Left lung (tissue), 10 donors: ENCODE results near the gene NFX1. TPM values are rescaled to one million over a fixed set of nuclear protein-coding genes. Genes with fewer than 3 reads are reported as not detected.

Source experiments
- ATAC-seq: fragments of 200-7000 bp; cut with Tn5 transposase; one replicate; pipeline ENCODE4 v1.9.1; 2020; ENCODE audit warnings: moderate library complexity
- DNase-seq, 4 donors: peaks; one replicate each; pipeline ENCODE4 v3.0.0-alpha.2; 2013 to 2020
- H3K27ac ChIP-seq, 2 donors: fragments of 200-600 bp; sonication (generic) in 1 of 2; one replicate each; pipeline versions ENCODE4 v1.5.0 to v1.8.0; 2020 to 2021
- H3K27me3 ChIP-seq, 2 donors: fragments of 200-600 bp; sonication (generic) in 1 of 2; one replicate each; pipeline versions ENCODE4 v1.5.0 to v1.8.0; 2020 to 2021
- H3K36me3 ChIP-seq, 2 donors: fragments of 200-600 bp; sonication (generic) in 1 of 2; one replicate each; pipeline versions ENCODE4 v1.5.0 to v1.8.0; 2020 to 2021
- H3K4me1 ChIP-seq, 2 donors: fragments of 200-600 bp; one replicate each; pipeline ENCODE4 v1.8.0; 2021
- H3K4me3 ChIP-seq, 2 donors: fragments of 200-600 bp; sonication (generic) in 1 of 2; one replicate each; pipeline versions ENCODE4 v1.5.0 to v1.8.0; 2020 to 2021; ENCODE audit warnings: mild to moderate bottlenecking in 1 of 2
- H3K9me3 ChIP-seq, 2 donors: fragments of 200-600 bp; sonication (generic) in 1 of 2; one replicate each; pipeline versions ENCODE4 v1.5.0 to v1.8.0; 2020 to 2021
- CTCF ChIP-seq, 2 donors: fragments of 200-600 bp; sonication (generic) in 1 of 2; IDR thresholded peaks; one replicate each; pipeline versions ENCODE4 v1.5.0 to v1.8.0; 2021; ENCODE audit warnings: antibody characterized with exemption in 2 of 2
- intact Hi-C, 2 donors: fragments of 100-400 bp; cut with DNase I; formaldehyde crosslinking; loops; one replicate each; pipeline versions ENCODE4 v1.11.2 to v1.14.2; 2022
- polyA plus RNA-seq, 6 donors: library from polyadenylated mRNA; unstranded; fragments of 120-200 nt; gene quantifications; one replicate each; pipeline ENCODE4 v1.2.1, GENCODE V29; 2013; ENCODE audit not compliant: insufficient read length in 6 of 6
- total RNA-seq, 2 donors: library from RNA; stranded (reverse); fragmentation: NEBNext Ultra II Directional; extraction: Animal tissue kit (Norgen Biotek cat#: 25700); gene quantifications; one replicate each; pipeline ENCODE4 v1.2.1, GENCODE V29; 2021
- donor health status: DM: no; HTN: yes; CAD: no.
- donor health status: DM: no; HTN: no; CAD: no.

The NFX1 gene
- total and polyA plus RNA-seq, 8 donors: 32.0 to 43.2 (median 38.4) TPM

- DNase-seq (peak in 2 of 4 donors; percentile 35 to 78), ATAC-seq (no peak)
- H3K4me1 ChIP-seq: peaks cover 0 to 51% of the 10 kb centered on the region in 2 donors
- H3K27me3 ChIP-seq: no peaks in the 10 kb centered on the region
- no peak for TF ChIP-seq CTCF (IDR thresholded peaks at IDR 0.05)
- H3K27ac ChIP-seq: peak overlapping the region; percentile 99 to 100
- no peaks in the 10 kb centered on the region for H3K9me3 ChIP-seq
- H3K4me3 ChIP-seq: no peak overlapping the region
- H3K36me3 ChIP-seq: peaks cover 0 to 17% of the 10 kb centered on the region in 2 donors
- intact Hi-C loops: no loop called here
These were observed 1.4 kb upstream of the NFX1 start for GRCh38 chr9:33288828-33289483.

GRCh38 chr9:33289496-33289895 lies 820 bp upstream of the NFX1 start:
- peak; percentile 2 for ATAC-seq
- H3K9me3 ChIP-seq: no peaks in the 10 kb centered on the region
- H3K36me3 ChIP-seq: peaks cover 0 to 16% of the 10 kb centered on the region in 2 donors
- intact Hi-C loops: no loop called here
- H3K27me3 ChIP-seq: no peaks in the 10 kb centered on the region
- TF ChIP-seq CTCF (IDR thresholded peaks at IDR 0.05): no peak
- DNase-seq: peak in 1 of 4 donors; percentile 33
- H3K27ac ChIP-seq: peak overlapping the region; percentile 99 to 100
- H3K4me1 ChIP-seq: peaks cover 0 to 51% of the 10 kb centered on the region in 2 donors
- H3K4me3 ChIP-seq: peak overlapping the region; percentile 83 to 87

GRCh38 chr9:33289936-33290246 lies 425 bp upstream of the NFX1 start:
- intact Hi-C loops: no loop called here
- Histone ChIP-seq H3K4me1 (peaks cover 0 to 52% of the 10 kb centered on the region in 2 donors), H3K9me3 (no peaks in the 10 kb centered on the region), H3K4me3 (peak overlapping the region; percentile 83 to 87), H3K36me3 (peaks cover 0 to 20% of the 10 kb centered on the region in 2 donors), H3K27me3 (no peaks in the 10 kb centered on the region), H3K27ac (peak overlapping the region; percentile 99 to 100)
- DNase-seq: no peak
- no peak for TF ChIP-seq CTCF (IDR thresholded peaks at IDR 0.05)
- peak; percentile 37 for ATAC-seq

- no peak for ATAC-seq
- H3K9me3 ChIP-seq: no peaks in the 10 kb centered on the region
- H3K4me1 ChIP-seq: peaks cover 0 to 63% of the 10 kb centered on the region in 2 donors
- H3K27me3 ChIP-seq: no peaks in the 10 kb centered on the region
- intact Hi-C loops: no loop called here
- peak overlapping the region; percentile 99 to 100 for H3K27ac ChIP-seq
- peaks cover 0 to 31% of the 10 kb centered on the region in 2 donors for H3K36me3 ChIP-seq
- TF ChIP-seq CTCF (IDR thresholded peaks at IDR 0.05): no peak
- DNase-seq: no peak
- peak overlapping the region; percentile 83 to 87 for H3K4me3 ChIP-seq
These were observed 698 bp downstream of the NFX1 start for GRCh38 chr9:33291031-33291397.

- no peak overlapping the region for H3K27ac ChIP-seq
- TF ChIP-seq CTCF (IDR thresholded peaks at IDR 0.05): no peak
- H3K4me3 ChIP-seq: peak overlapping the region in 1 of 2 donors; percentile 83
- peaks cover 7 to 68% of the 10 kb centered on the region in 2 donors for H3K4me1 ChIP-seq
- H3K36me3 ChIP-seq: peaks cover 0 to 40% of the 10 kb centered on the region in 2 donors
- ATAC-seq (no peak), DNase-seq (no peak)
- H3K27me3 ChIP-seq: no peaks in the 10 kb centered on the region
- intact Hi-C loops: no loop called here
- no peaks in the 10 kb centered on the region for H3K9me3 ChIP-seq
These were observed 1.6 kb downstream of the NFX1 start for GRCh38 chr9:33291901-33292300.
